ENCODE results near the gene CNOT3. TPM values are rescaled to one million over a fixed set of nuclear protein-coding genes. Genes with fewer than 3 reads are reported as not detected.

The CNOT3 gene
- total and polyA plus RNA-seq, 2 of the 13 experiments (the other 11 are each of a cell fraction or from before 2014, with no cell fraction given), result 4.3 to 5.8 TPM

GRCh38 chr19:54136086-54136863 is 1.3 kb upstream of the CNOT3 start (continued):
- TF ChIP-seq, protein P1, sequence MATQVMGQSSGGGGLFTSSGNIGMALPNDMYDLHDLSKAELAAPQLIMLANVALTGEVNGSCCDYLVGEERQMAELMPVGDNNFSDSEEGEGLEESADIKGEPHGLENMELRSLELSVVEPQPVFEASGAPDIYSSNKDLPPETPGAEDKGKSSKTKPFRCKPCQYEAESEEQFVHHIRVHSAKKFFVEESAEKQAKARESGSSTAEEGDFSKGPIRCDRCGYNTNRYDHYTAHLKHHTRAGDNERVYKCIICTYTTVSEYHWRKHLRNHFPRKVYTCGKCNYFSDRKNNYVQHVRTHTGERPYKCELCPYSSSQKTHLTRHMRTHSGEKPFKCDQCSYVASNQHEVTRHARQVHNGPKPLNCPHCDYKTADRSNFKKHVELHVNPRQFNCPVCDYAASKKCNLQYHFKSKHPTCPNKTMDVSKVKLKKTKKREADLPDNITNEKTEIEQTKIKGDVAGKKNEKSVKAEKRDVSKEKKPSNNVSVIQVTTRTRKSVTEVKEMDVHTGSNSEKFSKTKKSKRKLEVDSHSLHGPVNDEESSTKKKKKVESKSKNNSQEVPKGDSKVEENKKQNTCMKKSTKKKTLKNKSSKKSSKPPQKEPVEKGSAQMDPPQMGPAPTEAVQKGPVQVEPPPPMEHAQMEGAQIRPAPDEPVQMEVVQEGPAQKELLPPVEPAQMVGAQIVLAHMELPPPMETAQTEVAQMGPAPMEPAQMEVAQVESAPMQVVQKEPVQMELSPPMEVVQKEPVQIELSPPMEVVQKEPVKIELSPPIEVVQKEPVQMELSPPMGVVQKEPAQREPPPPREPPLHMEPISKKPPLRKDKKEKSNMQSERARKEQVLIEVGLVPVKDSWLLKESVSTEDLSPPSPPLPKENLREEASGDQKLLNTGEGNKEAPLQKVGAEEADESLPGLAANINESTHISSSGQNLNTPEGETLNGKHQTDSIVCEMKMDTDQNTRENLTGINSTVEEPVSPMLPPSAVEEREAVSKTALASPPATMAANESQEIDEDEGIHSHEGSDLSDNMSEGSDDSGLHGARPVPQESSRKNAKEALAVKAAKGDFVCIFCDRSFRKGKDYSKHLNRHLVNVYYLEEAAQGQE (IDR thresholded peaks at IDR 0.05; ENCODE audit: borderline replicate concordance in 1 of 2, low read depth in 1 of 2, low read length in 2 of 2), result no peak
- TF ChIP-seq CREBL2 (CRISPR knock-in tag; IDR thresholded peaks at IDR 0.05; ENCODE audit: borderline replicate concordance), result no peak
- no peak for TF ChIP-seq ZNF503 (CRISPR knock-in tag; IDR thresholded peaks at IDR 0.05)
- TF ChIP-seq ZSCAN31 (CRISPR knock-in tag; IDR thresholded peaks at IDR 0.05; ENCODE audit: low read depth), result 0 out of 2 replicates have a peak, but pooled peaks have one; percentile 24
- TF ChIP-seq ARID2 (CRISPR knock-in tag; IDR thresholded peaks at IDR 0.05; ENCODE audit: borderline replicate concordance), result peak; percentile 60; the same call in 1 of the 2 replicates
- no peak for TF ChIP-seq SIX4 (CRISPR knock-in tag; IDR thresholded peaks at IDR 0.05)
- 0 out of 2 replicates have a peak, but pooled peaks have one; percentile 1 for TF ChIP-seq CTCF (CRISPR knock-in tag; IDR thresholded peaks at IDR 0.05)
- no peak for TF ChIP-seq ZMAT5 (CRISPR knock-in tag; IDR thresholded peaks at IDR 0.05; ENCODE audit: borderline replicate concordance, low read depth)
- TF ChIP-seq, protein P2, sequence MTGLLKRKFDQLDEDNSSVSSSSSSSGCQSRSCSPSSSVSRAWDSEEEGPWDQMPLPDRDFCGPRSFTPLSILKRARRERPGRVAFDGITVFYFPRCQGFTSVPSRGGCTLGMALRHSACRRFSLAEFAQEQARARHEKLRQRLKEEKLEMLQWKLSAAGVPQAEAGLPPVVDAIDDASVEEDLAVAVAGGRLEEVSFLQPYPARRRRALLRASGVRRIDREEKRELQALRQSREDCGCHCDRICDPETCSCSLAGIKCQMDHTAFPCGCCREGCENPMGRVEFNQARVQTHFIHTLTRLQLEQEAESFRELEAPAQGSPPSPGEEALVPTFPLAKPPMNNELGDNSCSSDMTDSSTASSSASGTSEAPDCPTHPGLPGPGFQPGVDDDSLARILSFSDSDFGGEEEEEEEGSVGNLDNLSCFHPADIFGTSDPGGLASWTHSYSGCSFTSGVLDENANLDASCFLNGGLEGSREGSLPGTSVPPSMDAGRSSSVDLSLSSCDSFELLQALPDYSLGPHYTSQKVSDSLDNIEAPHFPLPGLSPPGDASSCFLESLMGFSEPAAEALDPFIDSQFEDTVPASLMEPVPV (CRISPR knock-in tag; IDR thresholded peaks at IDR 0.05), result 0 out of 2 replicates have a peak, but pooled peaks have one; percentile 19
- TF ChIP-seq, protein P3, sequence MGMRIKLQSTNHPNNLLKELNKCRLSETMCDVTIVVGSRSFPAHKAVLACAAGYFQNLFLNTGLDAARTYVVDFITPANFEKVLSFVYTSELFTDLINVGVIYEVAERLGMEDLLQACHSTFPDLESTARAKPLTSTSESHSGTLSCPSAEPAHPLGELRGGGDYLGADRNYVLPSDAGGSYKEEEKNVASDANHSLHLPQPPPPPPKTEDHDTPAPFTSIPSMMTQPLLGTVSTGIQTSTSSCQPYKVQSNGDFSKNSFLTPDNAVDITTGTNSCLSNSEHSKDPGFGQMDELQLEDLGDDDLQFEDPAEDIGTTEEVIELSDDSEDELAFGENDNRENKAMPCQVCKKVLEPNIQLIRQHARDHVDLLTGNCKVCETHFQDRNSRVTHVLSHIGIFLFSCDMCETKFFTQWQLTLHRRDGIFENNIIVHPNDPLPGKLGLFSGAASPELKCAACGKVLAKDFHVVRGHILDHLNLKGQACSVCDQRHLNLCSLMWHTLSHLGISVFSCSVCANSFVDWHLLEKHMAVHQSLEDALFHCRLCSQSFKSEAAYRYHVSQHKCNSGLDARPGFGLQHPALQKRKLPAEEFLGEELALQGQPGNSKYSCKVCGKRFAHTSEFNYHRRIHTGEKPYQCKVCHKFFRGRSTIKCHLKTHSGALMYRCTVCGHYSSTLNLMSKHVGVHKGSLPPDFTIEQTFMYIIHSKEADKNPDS (CRISPR knock-in tag; IDR thresholded peaks at IDR 0.05), result no peak
- TF ChIP-seq, protein P4, sequence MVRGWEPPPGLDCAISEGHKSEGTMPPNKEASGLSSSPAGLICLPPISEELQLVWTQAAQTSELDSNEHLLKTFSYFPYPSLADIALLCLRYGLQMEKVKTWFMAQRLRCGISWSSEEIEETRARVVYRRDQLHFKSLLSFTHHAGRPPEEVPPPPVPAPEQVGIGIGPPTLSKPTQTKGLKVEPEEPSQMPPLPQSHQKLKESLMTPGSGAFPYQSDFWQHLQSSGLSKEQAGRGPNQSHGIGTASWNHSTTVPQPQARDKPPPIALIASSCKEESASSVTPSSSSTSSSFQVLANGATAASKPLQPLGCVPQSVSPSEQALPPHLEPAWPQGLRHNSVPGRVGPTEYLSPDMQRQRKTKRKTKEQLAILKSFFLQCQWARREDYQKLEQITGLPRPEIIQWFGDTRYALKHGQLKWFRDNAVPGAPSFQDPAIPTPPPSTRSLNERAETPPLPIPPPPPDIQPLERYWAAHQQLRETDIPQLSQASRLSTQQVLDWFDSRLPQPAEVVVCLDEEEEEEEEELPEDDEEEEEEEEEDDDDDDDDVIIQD (CRISPR knock-in tag; IDR thresholded peaks at IDR 0.05; ENCODE audit: low read depth), result no peak

All from HepG2 (cell line).